ENCODE data around the gene JARID2.

DNA sequence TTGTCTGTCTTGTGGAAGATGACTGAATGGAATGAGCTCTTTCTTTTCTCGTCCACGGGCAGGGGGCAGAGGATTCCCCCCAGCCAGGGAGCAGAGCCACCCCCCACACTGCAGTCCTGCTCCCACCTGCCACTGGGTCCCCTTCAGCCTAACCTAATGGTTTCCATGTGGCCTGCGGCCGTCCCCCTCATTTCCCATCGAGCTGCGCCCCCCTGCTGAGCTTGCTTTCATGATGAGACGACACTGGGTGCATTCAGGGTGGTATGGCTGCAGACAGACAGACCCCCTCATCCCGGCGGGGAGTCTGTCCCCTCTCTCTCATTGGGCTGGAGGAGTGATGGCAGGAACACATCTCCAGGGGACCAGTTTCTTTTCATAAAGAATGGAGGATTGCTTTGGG is 276.2 kb downstream of the JARID2 start:
- no peak for TF ChIP-seq EZH2 (IDR thresholded peaks at IDR 0.05)
- TF ChIP-seq CTCF (IDR thresholded peaks at IDR 0.05): no peak
- TF ChIP-seq EZH2phosphoT487 (IDR thresholded peaks at IDR 0.05): no peak
